GM19025 (cell line): ENCODE measurements around the gene LHX3.
"Not testable (repeated sequence)": the region's sequence is repeated elsewhere in the genome, so short reads cannot be mapped to it uniquely, and the experiment has no call there.

Experiments used
- ATAC-seq: cut with Tn5 transposase; IDR thresholded peaks from one replicate; pipeline ENCODE4 v1.9.1; 2021; ENCODE audit warnings: mild to moderate bottlenecking, low read depth, moderate library complexity; ENCODE audit not compliant: unreplicated experiment

The LHX3 gene

GRCh38 chr9:136242248-136242647 lies 37.3 kb upstream of the LHX3 start:
- no peak for ATAC-seq

GRCh38 chr9:136241542-136241941 lies 36.6 kb upstream of the LHX3 start:
- no peak for ATAC-seq

GRCh38 chr9:136240941-136241340 lies 36.0 kb upstream of the LHX3 start:
- no peak for ATAC-seq

- ATAC-seq, result no peak
Observed at GRCh38 chr9:136239983-136240330, 35.0 kb upstream of the LHX3 start.

- no peak for ATAC-seq
Observed at GRCh38 chr9:136239135-136239982, 34.4 kb upstream of the LHX3 start.

- no peak for ATAC-seq
Observed at GRCh38 chr9:136238342-136238732, 33.4 kb upstream of the LHX3 start.

GRCh38 chr9:136237486-136238341 lies 32.8 kb upstream of the LHX3 start:
- no peak for ATAC-seq

GRCh38 chr9:136236471-136237410 lies 31.8 kb upstream of the LHX3 start:
- ATAC-seq, result not testable (repeated sequence)

- no peak for ATAC-seq
Observed at GRCh38 chr9:136235709-136236455, 31.0 kb upstream of the LHX3 start.

- no peak for ATAC-seq
Observed at GRCh38 chr9:136235171-136235570, 30.2 kb upstream of the LHX3 start.

DNA sequence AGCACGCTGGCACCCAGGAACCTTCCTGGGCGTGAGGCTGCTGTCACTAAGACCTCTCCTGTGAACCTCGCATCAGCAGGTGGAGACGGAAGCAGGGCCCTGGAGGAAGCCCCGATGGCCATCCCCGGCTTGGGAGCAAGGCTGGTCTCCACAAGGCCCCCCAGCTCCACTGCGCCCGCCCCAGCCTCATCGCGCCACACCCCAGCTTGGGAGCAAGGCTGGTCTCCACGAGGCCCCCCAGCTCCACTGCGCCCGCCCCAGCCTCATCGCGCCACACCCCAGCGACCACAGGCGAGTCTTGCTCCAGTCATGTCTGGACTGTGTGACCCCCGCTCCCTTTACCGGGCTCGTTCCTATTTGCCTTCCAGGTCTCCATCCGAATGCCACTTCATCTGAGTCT lies 29.7 kb upstream of the LHX3 start:
- no peak for ATAC-seq

DNA sequence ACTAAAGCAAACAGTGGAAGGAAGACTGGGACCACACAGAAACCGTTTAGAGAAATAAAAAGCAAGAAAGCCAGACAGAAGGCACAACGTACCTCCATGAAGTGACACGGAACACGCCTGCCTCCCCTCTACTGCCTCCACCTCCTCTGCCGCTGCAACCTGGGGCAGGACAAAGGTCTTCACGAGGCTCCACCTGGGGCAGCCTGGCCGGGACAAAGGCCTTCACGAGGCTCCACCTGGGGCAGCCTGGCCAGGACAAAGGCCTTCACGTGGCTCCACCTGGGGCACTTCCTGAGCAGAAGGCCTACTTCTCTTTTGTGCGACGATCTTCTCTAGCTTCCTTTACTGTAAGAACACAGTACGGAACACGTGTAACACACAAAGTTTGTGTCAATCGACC lies 28.9 kb upstream of the LHX3 start:
- ATAC-seq, result no peak

DNA sequence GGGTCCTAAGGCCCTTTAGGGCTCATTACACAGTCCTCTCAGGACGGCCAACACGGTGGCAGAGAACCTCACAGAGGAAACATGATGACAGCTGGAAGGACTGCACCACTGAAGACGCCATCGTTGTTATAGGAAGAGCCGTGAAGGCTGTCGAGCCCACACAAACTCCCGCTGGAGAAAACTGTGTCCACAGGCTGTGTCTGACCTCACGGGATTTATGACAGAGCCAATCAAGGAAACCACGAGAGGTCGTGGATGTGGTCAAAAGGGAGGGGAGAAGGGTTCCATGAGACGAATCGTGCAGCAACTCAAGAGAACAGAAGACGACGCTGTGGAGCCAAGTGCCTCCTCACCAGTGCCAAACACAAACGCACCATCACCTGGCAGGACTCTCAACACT lies 28.5 kb upstream of the LHX3 start:
- ATAC-seq, result no peak

DNA sequence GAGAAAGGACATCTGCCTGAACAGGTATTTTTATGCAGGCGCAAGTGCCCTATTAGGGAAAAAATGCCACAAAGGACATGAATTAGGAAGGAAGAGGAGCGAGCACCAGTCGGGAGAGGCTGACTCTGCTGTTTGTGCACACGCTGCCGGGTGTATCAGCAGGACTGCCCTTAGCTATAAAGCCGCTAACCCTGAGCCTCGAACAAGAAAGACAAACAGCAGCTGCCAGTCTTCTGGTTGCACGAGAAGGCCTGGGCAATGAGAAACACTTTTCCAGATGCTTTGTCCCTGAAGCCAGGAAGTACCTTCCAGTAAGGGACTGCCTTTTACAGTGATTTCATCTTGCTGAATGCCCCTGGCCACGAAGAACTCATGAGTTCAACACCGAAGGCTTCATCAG lies 28.0 kb upstream of the LHX3 start:
- no peak for ATAC-seq

- no peak for ATAC-seq
Observed at GRCh38 chr9:136231478-136232297, 26.8 kb upstream of the LHX3 start.

- ATAC-seq, result no peak
Observed at GRCh38 chr9:136230773-136231172, 25.8 kb upstream of the LHX3 start.

DNA sequence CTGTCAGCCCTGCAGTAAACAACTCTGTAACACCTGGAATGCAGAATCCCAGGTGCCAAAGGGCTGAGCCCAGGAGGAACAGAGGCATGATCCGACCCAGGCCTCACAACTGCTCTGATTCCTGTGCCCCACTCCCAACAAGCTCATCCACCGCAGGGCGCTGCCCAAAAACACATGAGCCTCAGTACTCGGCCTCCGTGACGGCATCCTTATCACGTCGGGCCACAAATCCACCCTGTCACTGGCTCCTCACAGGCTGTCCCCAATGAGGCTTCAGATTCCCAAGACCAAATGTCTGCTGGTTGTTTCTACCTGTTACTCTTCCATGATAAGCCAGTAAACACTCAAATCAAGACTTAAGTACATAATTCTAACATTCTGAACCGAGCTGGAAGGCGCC lies 25.4 kb upstream of the LHX3 start:
- ATAC-seq, result no peak

- ATAC-seq, result no peak
Observed at GRCh38 chr9:136229096-136230065, 24.5 kb upstream of the LHX3 start.
